ENCODE data around the gene CRY2.

CRY2 gene

GRCh38 chr11:45850446-45850845 is 3.2 kb downstream of the CRY2 start:
- no peak for DNase-seq

GRCh38 chr11:45851228-45851627 is 4.0 kb downstream of the CRY2 start:
- no peak for DNase-seq

GRCh38 chr11:45852018-45852711 is 4.9 kb downstream of the CRY2 start:
- no peak for DNase-seq

- no peak for DNase-seq
Observed at GRCh38 chr11:45852712-45853101, 5.4 kb downstream of the CRY2 start.

- no peak for DNase-seq
Observed at GRCh38 chr11:45853332-45854219, 6.3 kb downstream of the CRY2 start.

- no peak for DNase-seq
Observed at GRCh38 chr11:45855308-45855707, 8.0 kb downstream of the CRY2 start.

- no peak for DNase-seq
Observed at GRCh38 chr11:45856044-45856468, 8.8 kb downstream of the CRY2 start.

- DNase-seq: no peak
Observed at GRCh38 chr11:45857961-45858474, 10.7 kb downstream of the CRY2 start.

GRCh38 chr11:45858751-45859398 is 11.6 kb downstream of the CRY2 start:
- no peak for DNase-seq

- DNase-seq: no peak
Observed at GRCh38 chr11:45859661-45860140, 12.4 kb downstream of the CRY2 start.

- no peak for DNase-seq
Observed at GRCh38 chr11:45860348-45860747, 13.1 kb downstream of the CRY2 start.

GRCh38 chr11:45860764-45861510 is 13.7 kb downstream of the CRY2 start:
- DNase-seq: no peak

GRCh38 chr11:45864041-45864440 is 16.8 kb downstream of the CRY2 start:
- DNase-seq: no peak

- no peak for DNase-seq
Observed at GRCh38 chr11:45869551-45869950, 22.3 kb downstream of the CRY2 start.

GRCh38 chr11:45870706-45871105 is 23.4 kb downstream of the CRY2 start:
- no peak for DNase-seq

- DNase-seq: no peak
Observed at GRCh38 chr11:45871638-45872037, 24.4 kb downstream of the CRY2 start.

GRCh38 chr11:45872651-45873356 is 25.5 kb downstream of the CRY2 start:
- DNase-seq: peak; percentile 50

GRCh38 chr11:45876401-45876800 is 29.1 kb downstream of the CRY2 start:
- DNase-seq: no peak

- no peak for DNase-seq
Observed at GRCh38 chr11:45877221-45877620, 29.9 kb downstream of the CRY2 start.

GRCh38 chr11:45877845-45878244 is 30.6 kb downstream of the CRY2 start:
- no peak for DNase-seq

- no peak for DNase-seq
Observed at GRCh38 chr11:45879803-45880686, 32.8 kb downstream of the CRY2 start.

Data from stimulated activated CD8-positive, alpha-beta memory T cell treated with anti-CD3 and anti-CD28 coated beads, Interleukin-4, amount 100 ng/mL, for 48 hours (primary cell).